22Rv1 (cell line): ENCODE data around the gene PCDHGA7.

ENCODE experiments used
- H3K27ac ChIP-seq: fragments of 450-650 bp; 2 replicates; pipeline ENCODE4 v1.5.1; 2017
- ZFX ChIP-seq: fragments of 450-650 bp; IDR thresholded peaks from 2 replicates; pipeline ENCODE4 v1.6.1; 2017; ENCODE audit warnings: antibody characterized with exemption, borderline replicate concordance
- TF ChIP-seq, protein P1 (sequence below): fragments of 450-650 bp; IDR thresholded peaks from 2 replicates; pipeline ENCODE4 v1.5.1; 2017; ENCODE audit warnings: mild to moderate bottlenecking

The PCDHGA7 gene

GRCh38 chr5:141359790-141360426 is 22.6 kb upstream of the PCDHGA7 start, which contains the start of gene PCDHGB2:
Gene PCDHGB2, plus strand, starts transcription at chr5:141359994. Its CDS starts 142 bp downstream, at chr5:141360136.
- TF ChIP-seq, protein P1, sequence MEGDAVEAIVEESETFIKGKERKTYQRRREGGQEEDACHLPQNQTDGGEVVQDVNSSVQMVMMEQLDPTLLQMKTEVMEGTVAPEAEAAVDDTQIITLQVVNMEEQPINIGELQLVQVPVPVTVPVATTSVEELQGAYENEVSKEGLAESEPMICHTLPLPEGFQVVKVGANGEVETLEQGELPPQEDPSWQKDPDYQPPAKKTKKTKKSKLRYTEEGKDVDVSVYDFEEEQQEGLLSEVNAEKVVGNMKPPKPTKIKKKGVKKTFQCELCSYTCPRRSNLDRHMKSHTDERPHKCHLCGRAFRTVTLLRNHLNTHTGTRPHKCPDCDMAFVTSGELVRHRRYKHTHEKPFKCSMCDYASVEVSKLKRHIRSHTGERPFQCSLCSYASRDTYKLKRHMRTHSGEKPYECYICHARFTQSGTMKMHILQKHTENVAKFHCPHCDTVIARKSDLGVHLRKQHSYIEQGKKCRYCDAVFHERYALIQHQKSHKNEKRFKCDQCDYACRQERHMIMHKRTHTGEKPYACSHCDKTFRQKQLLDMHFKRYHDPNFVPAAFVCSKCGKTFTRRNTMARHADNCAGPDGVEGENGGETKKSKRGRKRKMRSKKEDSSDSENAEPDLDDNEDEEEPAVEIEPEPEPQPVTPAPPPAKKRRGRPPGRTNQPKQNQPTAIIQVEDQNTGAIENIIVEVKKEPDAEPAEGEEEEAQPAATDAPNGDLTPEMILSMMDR, result peak; percentile 60
- no peak for TF ChIP-seq ZFX
- H3K27ac ChIP-seq, result no peak within 1 kb of the TSS

DNA sequence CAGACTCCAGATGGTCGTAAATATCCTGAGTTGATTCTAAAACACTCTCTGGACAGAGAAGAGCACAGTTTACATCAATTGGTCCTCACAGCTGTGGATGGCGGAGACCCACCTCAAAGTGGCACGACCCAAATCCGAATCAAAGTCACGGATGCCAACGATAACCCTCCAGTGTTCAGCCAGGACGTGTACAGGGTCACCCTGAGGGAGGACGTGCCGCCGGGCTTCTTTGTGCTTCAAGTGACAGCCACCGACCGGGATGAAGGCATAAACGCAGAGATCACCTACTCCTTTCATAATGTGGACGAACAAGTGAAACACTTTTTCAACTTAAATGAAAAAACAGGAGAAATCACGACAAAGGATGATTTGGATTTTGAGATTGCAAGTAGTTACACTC is 21.9 kb upstream of the PCDHGA7 start:
- no peak for TF ChIP-seq ZFX
- TF ChIP-seq, protein P1, result no peak
- H3K27ac ChIP-seq, result no peak overlapping the region

- no peak overlapping the region for H3K27ac ChIP-seq
- no peak for TF ChIP-seq ZFX
- TF ChIP-seq, protein P1, result no peak
Measured at GRCh38 chr5:141362719-141363118, 19.8 kb upstream of the PCDHGA7 start.

GRCh38 chr5:141363952-141364660 is 18.4 kb upstream of the PCDHGA7 start, which contains the start of gene PCDHGA5:
Gene PCDHGA5, plus strand, starts transcription at chr5:141364162. Its CDS starts 169 bp downstream, at chr5:141364331.
- no peak within 1 kb of the TSS for H3K27ac ChIP-seq
- TF ChIP-seq ZFX, result no peak
- TF ChIP-seq, protein P1, result no peak

DNA sequence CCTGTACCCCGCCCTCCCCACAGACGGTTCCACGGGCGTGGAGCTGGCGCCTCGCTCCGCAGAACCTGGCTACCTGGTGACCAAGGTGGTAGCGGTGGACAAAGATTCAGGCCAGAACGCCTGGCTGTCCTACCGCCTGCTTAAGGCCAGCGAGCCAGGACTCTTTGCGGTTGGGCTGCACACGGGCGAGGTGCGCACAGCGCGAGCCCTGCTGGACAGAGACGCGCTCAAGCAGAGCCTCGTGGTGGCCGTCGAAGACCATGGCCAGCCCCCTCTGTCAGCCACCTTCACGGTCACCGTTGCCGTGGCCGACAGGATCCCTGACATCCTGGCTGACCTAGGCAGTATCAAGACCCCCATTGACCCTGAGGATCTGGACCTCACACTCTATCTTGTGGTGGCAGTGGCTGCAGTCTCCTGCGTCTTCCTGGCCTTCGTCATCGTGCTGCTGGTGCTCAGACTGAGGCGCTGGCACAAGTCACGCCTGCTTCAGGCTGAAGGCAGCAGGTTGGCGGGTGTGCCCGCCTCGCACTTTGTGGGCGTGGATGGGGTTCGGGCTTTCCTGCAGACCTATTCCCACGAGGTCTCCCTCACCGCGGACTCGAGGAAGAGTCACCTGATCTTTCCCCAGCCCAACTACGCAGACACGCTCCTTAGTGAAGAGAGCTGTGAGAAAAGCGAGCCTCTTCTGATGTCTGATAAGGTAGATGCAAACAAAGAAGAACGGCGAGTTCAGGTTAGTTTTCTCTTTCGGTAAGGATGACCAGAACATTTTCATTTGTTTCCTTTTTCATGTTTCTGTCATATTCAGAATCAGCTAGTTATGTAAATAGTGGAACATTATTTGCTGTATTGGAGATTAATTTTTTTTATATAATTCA is 16.3 kb upstream of the PCDHGA7 start:
- H3K27ac ChIP-seq, result no peak overlapping the region
- no peak for TF ChIP-seq ZFX
- TF ChIP-seq, protein P1, result no peak

GRCh38 chr5:141369994-141370848 is 12.3 kb upstream of the PCDHGA7 start, which contains the start of gene PCDHGB3:
Gene PCDHGB3, plus strand, starts transcription at chr5:141370242. Its CDS starts 153 bp downstream, at chr5:141370395.
- TF ChIP-seq ZFX, result no peak
- TF ChIP-seq, protein P1, result peak; percentile 45
- H3K27ac ChIP-seq, result no peak within 1 kb of the TSS
